CD8-positive, alpha-beta memory T cell (primary cell): Measurements from ENCODE around the gene CACNG4. TPM values are rescaled to one million over a fixed set of nuclear protein-coding genes. Genes with fewer than 3 reads are reported as not detected.
A peak's percentile ranks its signal among the peaks of the same experiment; 100 is the strongest.
"Not testable (repeated sequence)": the region's sequence is repeated elsewhere in the genome, so short reads cannot be mapped to it uniquely, and the experiment has no call there.

Source experiments
- CTCF ChIA-PET: fragments of 350-600 bp; sonication (Branson Sonifier 250); formaldehyde crosslinking; loops from one replicate; lab custom pipeline; 2021; ENCODE audit warnings: antibody characterized with exemption; lab: Charles Lee
- POLR2A ChIA-PET: fragments of 350-600 bp; sonication (Branson Sonifier 250); formaldehyde crosslinking; loops from one replicate; lab custom pipeline; 2021; ENCODE audit warnings: antibody characterized with exemption; lab: Charles Lee
- DNase-seq, 5 donors: peaks; one replicate each; pipeline versions ENCODE4 v3.0.0 to v3.0.0-alpha.2; 2020 to 2022; ENCODE audit warnings: mixed read lengths in 1 of 5
- H3K27ac ChIP-seq: one replicate; pipeline ENCODE4 v1.7.0; 2013; ENCODE audit warnings: low read depth, mild to moderate bottlenecking, low read length, moderate library complexity
- H3K27me3 ChIP-seq: 2 replicates; pipeline ENCODE4 v1.7.0; 2013; ENCODE audit warnings: low read length, mild to moderate bottlenecking; ENCODE audit not compliant: insufficient read depth, poor library complexity, severe bottlenecking
- H3K36me3 ChIP-seq: 2 replicates; pipeline ENCODE4 v1.7.0; 2013; ENCODE audit warnings: mild to moderate bottlenecking, low read length, moderate library complexity; ENCODE audit not compliant: insufficient read depth
- H3K4me1 ChIP-seq: 2 replicates; pipeline ENCODE4 v1.7.0; 2013; ENCODE audit warnings: mild to moderate bottlenecking, low read length, moderate library complexity; ENCODE audit not compliant: insufficient read depth
- H3K4me3 ChIP-seq: 2 replicates; pipeline ENCODE4 v1.7.0; 2013; ENCODE audit warnings: mild to moderate bottlenecking, low read length
- H3K9me3 ChIP-seq: 2 replicates; pipeline ENCODE4 v1.7.0; 2013; ENCODE audit warnings: mild to moderate bottlenecking, low read length
- H3K27ac Mint-ChIP-seq, 8 donors: one replicate each; pipeline ENCODE4 v1.8.0; 2020 to 2021; ENCODE audit warnings: mixed read lengths in 8 of 8, mild to moderate bottlenecking in 6 of 8, inconsistent platforms in 3 of 8, moderate library complexity in 3 of 8
- H3K27me3 Mint-ChIP-seq, 2 donors: one replicate each; pipeline ENCODE4 v1.8.0; 2020 to 2021; ENCODE audit warnings: mixed read lengths in 2 of 2, mild to moderate bottlenecking in 1 of 2, moderate library complexity in 1 of 2
- H3K36me3 Mint-ChIP-seq, 3 donors: one replicate each; pipeline ENCODE4 v1.8.0; 2020 to 2021; ENCODE audit warnings: mixed read lengths in 3 of 3, inconsistent platforms in 1 of 3, mild to moderate bottlenecking in 1 of 3
- H3K4me1 Mint-ChIP-seq, 3 donors: one replicate each; pipeline ENCODE4 v1.8.0; 2020 to 2021; ENCODE audit warnings: mixed read lengths in 3 of 3, inconsistent platforms in 1 of 3, mild to moderate bottlenecking in 1 of 3
- H3K4me3 Mint-ChIP-seq, 7 donors: one replicate each; pipeline ENCODE4 v1.8.0; 2020 to 2021; ENCODE audit warnings: mixed read lengths in 7 of 7, mild to moderate bottlenecking in 6 of 7, moderate library complexity in 4 of 7, inconsistent platforms in 2 of 7
- H3K9me3 Mint-ChIP-seq, 5 donors: one replicate each; pipeline ENCODE4 v1.8.0; 2020 to 2022; ENCODE audit warnings: mixed read lengths in 5 of 5, mild to moderate bottlenecking in 3 of 5, moderate library complexity in 2 of 5, inconsistent platforms in 1 of 5
- polyA plus RNA-seq: library from polyadenylated mRNA; unstranded; fragments of 300-500 nt; fragmentation: Illumina TruSeq; gene quantifications from one replicate; pipeline ENCODE4 v1.2.3, GENCODE V29; 2021
- total RNA-seq, 2 experiments: library from RNA; stranded (reverse); gene quantifications; one replicate each; pipeline ENCODE4 v1.2.3, GENCODE V29; 2021

Gene CACNG4
- total and polyA plus RNA-seq, 3 experiments from 2014 or later, result not detected

DNA sequence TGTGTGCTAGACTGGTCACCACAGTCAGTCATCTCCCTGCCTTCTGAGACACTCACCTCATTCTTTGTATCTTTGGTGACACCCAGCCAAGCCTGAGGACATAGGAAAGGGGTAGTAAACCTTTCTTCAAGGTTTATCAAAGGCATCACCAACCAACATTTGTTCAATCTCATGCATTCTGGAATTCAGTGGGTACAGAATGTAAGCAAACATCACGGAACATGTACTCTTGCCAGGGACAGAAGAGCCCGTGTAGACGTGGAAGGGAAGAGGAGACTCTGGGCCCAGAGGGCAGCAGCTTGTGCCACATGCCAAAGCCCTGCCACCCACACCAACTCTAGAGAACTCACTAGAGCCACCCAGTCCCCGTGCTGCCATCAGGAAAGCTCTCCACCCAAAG lies 4.4 kb downstream of the CACNG4 start:
- Mint-ChIP-seq H3K4me1 (peaks cover 7 to 18% (median 7%) of the 10 kb centered on the region in 3 donors), H3K27ac (no peak overlapping the region), H3K27me3 (peaks cover 47 to 63% of the 10 kb centered on the region in 2 donors), H3K9me3 (peaks cover 0 to 2% (median 0%) of the 10 kb centered on the region in 5 donors), H3K4me3 (no peak overlapping the region), H3K36me3 (no peaks in the 10 kb centered on the region)
- Histone ChIP-seq H3K9me3 (no peaks in the 10 kb centered on the region), H3K27me3 (peaks cover 16% of the 10 kb centered on the region), H3K36me3 (no peaks in the 10 kb centered on the region), H3K4me1 (no peaks in the 10 kb centered on the region), H3K27ac (no peak overlapping the region), H3K4me3 (no peak overlapping the region)
- POLR2A ChIA-PET, result no interaction called here
- no peak for DNase-seq
- CTCF ChIA-PET, result no interaction called here

DNA sequence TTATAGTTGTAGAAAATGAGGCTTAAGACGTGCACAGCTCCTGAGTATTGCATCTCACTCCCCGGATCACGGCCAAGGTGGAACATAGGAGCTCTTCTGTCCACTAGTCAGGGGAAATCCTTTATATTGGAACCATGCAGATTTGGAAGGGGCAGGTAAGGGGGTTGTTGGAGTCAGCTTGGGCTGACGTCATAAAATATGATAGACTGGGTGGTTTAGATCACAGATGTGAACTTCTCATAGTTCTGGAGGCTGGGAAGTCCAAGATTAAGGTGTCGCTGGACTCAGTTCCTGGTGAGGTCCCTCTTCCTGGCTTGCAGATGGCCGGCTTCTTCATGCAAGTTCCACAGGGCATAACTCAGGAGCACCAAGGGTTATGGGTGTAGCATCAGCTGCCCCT lies 5.6 kb downstream of the CACNG4 start:
- Histone ChIP-seq H3K27me3 (peaks cover 16% of the 10 kb centered on the region), H3K9me3 (no peaks in the 10 kb centered on the region), H3K4me3 (no peak overlapping the region), H3K27ac (no peak overlapping the region), H3K36me3 (no peaks in the 10 kb centered on the region), H3K4me1 (no peaks in the 10 kb centered on the region)
- DNase-seq, result no peak
- Mint-ChIP-seq H3K27me3 (peaks cover 48 to 66% of the 10 kb centered on the region in 2 donors), H3K4me1 (peaks cover 7 to 14% (median 7%) of the 10 kb centered on the region in 3 donors), H3K4me3 (no peak overlapping the region), H3K9me3 (peaks cover 0 to 2% (median 0%) of the 10 kb centered on the region in 5 donors), H3K36me3 (no peaks in the 10 kb centered on the region), H3K27ac (no peak overlapping the region)
- ChIA-PET CTCF (no interaction called here), POLR2A (no interaction called here)

DNA sequence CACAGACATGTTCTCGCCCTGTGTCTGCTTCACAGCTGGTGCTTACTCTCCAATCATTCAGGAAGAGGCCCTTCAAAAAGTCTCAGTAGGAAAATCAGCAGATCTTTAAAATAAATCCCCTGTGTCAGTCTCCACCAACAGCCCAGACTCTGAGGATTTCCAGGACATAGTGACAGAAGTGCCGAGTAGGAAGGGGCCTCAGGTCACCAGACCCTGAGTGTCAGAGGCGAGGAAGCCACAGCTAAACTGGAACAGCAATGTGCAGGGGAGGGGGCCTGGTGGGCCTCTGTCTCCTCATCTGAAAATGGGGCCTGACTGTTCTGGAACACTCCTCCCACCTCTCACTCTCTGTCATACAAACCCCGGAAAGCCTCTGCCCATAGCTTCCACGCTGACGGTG lies 6.3 kb downstream of the CACNG4 start:
- no peak for DNase-seq
- H3K4me1 ChIP-seq, result no peaks in the 10 kb centered on the region
- CTCF ChIA-PET, result no interaction called here
- H3K36me3 ChIP-seq, result no peaks in the 10 kb centered on the region
- H3K36me3 Mint-ChIP-seq, result no peaks in the 10 kb centered on the region
- POLR2A ChIA-PET, result no interaction called here
- H3K4me3 Mint-ChIP-seq, result peak overlapping the region in 1 of 7 donors; percentile 40
- H3K9me3 Mint-ChIP-seq, result peaks cover 0 to 2% (median 0%) of the 10 kb centered on the region in 5 donors
- peaks cover 51 to 72% of the 10 kb centered on the region in 2 donors for H3K27me3 Mint-ChIP-seq
- no peak overlapping the region for H3K4me3 ChIP-seq
- H3K27me3 ChIP-seq, result peaks cover 14% of the 10 kb centered on the region
- H3K4me1 Mint-ChIP-seq, result peaks cover 7 to 10% (median 7%) of the 10 kb centered on the region in 3 donors
- no peaks in the 10 kb centered on the region for H3K9me3 ChIP-seq
- H3K27ac Mint-ChIP-seq, result no peak overlapping the region
- no peak overlapping the region for H3K27ac ChIP-seq

GRCh38 chr17:66971264-66971663 lies 6.8 kb downstream of the CACNG4 start:
- peaks cover 50 to 72% of the 10 kb centered on the region in 2 donors for H3K27me3 Mint-ChIP-seq
- Histone ChIP-seq H3K4me1 (no peaks in the 10 kb centered on the region), H3K27me3 (peaks cover 10% of the 10 kb centered on the region), H3K27ac (no peak overlapping the region), H3K4me3 (no peak overlapping the region), H3K9me3 (no peaks in the 10 kb centered on the region), H3K36me3 (no peaks in the 10 kb centered on the region)
- peaks cover 6 to 7% (median 7%) of the 10 kb centered on the region in 3 donors for H3K4me1 Mint-ChIP-seq
- H3K4me3 Mint-ChIP-seq, result no peak overlapping the region
- no peaks in the 10 kb centered on the region for H3K36me3 Mint-ChIP-seq
- H3K27ac Mint-ChIP-seq, result no peak overlapping the region
- ChIA-PET CTCF (no interaction called here), POLR2A (no interaction called here)
- no peak for DNase-seq
- peaks cover 0 to 2% (median 0%) of the 10 kb centered on the region in 5 donors for H3K9me3 Mint-ChIP-seq

DNA sequence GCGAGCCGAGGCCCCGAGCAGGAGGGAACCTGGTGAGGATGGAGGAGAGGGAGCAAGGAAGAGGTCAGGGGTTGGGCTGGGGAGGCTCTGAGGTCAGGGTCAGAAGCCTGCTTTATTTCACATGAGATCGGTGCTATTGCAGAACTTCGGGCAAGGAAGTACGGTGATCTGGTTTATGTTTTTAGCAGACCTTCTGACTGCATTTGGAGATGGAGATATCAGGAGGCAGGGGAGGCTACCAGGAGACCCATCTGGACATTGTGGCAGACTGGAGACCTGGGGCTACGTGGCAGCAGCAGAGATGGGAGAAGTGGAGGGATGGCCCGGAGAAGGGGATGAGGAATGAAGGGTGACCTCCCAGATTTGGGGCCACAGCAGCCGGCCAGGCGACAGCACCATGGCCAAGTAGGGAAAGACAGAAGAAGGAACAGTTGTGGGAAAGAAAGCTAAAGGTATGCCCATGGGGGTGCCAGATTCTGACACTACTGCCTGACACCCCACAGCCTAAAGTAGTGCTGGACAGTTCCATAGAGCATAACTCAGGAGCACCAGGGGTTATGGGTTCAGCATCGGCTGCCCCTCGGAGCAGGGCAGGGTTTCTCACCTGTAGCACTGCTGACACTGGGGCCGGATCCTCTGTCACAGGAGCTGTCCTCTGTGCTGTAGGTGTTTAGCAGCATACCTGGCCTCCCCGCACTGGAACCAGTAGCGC lies 7.4 kb downstream of the CACNG4 start:
- ChIA-PET CTCF (no interaction called here), POLR2A (no interaction called here)
- no peak overlapping the region for H3K4me3 ChIP-seq
- H3K27ac Mint-ChIP-seq, result no peak overlapping the region
- no peak overlapping the region for H3K27ac ChIP-seq
- H3K36me3 Mint-ChIP-seq, result no peaks in the 10 kb centered on the region
- H3K27me3 ChIP-seq, result peaks cover 3% of the 10 kb centered on the region
- no peaks in the 10 kb centered on the region for H3K36me3 ChIP-seq
- H3K9me3 Mint-ChIP-seq, result peaks cover 0 to 2% (median 0%) of the 10 kb centered on the region in 5 donors
- no peaks in the 10 kb centered on the region for H3K4me1 ChIP-seq
- H3K4me1 Mint-ChIP-seq, result peaks cover under 1 to 1% (median under 1%) of the 10 kb centered on the region in 3 donors
- no peaks in the 10 kb centered on the region for H3K9me3 ChIP-seq
- H3K4me3 Mint-ChIP-seq, result no peak overlapping the region
- peaks cover 45 to 70% of the 10 kb centered on the region in 2 donors for H3K27me3 Mint-ChIP-seq
- no peak for DNase-seq

DNA sequence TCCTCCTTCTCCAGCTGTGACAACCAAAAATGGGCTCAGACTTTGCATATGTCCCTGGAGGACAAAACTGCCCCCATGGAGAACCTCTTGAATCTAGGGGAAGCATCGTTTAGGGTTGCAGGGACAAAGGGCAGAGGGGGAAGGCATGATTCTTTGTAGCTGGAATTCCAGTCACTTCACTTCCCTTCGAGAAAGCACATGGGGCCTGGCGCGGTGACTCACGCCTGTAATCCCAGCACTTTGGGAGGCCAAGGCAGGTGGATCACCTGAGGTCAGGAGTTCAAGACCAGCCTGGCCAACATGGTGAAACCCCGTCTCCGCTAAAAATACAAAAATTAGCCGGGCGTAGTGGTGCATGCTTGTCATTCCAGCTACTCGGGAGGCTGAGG lies 7.9 kb downstream of the CACNG4 start:
- DNase-seq, H3K36me3 Mint-ChIP-seq, H3K4me3 Mint-ChIP-seq, H3K4me3 ChIP-seq, H3K27me3 ChIP-seq, H3K27ac ChIP-seq, H3K4me1 ChIP-seq, H3K4me1 Mint-ChIP-seq, POLR2A ChIA-PET, H3K9me3 Mint-ChIP-seq, H3K27ac Mint-ChIP-seq, CTCF ChIA-PET, H3K9me3 ChIP-seq, H3K36me3 ChIP-seq: not testable (repeated sequence)
- peaks cover 44 to 70% of the 10 kb centered on the region in 2 donors for H3K27me3 Mint-ChIP-seq

- no peak overlapping the region for H3K4me3 ChIP-seq
- no peak overlapping the region for H3K27ac Mint-ChIP-seq
- H3K27me3 ChIP-seq, result no peaks in the 10 kb centered on the region
These were observed 10.7 kb downstream of the CACNG4 start for GRCh38 chr17:66975188-66975587.

DNA sequence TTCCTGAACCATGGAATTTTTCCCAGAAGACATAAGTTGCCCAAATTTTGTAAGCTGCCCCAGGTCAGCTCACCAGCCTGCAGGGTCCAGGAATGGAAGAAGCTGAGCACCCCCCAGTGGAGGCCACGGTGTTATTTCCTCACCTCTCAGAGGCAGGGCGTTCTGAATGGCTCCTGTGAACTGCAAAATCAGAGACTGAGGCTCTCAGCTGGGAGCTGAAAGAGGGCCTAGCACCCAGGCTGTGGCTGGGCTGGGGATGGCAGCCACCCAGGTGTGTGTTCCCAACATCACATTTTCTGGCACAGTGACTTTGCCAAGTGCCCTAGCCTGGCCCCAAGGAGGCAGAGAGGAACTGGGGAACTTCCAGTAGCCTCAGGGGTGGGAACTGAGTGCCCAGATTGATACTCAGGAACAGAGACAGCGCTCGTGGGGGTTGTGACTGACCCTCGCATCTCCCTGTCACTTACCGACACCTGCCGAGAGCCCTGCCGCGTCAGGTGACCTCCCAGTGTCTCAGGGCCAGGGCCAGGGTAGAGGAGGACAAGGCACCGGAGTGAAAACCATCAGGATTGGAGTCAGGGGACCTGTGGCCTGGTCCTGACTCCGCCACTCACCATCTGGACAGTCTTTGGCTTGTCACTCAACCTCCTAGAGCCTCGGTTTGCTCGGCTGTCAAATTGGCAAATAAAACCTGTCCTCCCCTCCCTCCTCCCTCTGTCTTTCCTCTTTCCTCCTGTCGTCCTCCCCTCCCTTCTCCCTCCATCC lies 11.3 kb downstream of the CACNG4 start:
- Mint-ChIP-seq H3K27me3 (peaks cover 32 to 64% of the 10 kb centered on the region in 2 donors), H3K9me3 (no peaks in the 10 kb centered on the region), H3K36me3 (no peaks in the 10 kb centered on the region), H3K4me3 (no peak overlapping the region), H3K27ac (no peak overlapping the region), H3K4me1 (no peaks in the 10 kb centered on the region)
- Histone ChIP-seq H3K27ac (no peak overlapping the region), H3K4me3 (no peak overlapping the region), H3K4me1 (no peaks in the 10 kb centered on the region), H3K9me3 (no peaks in the 10 kb centered on the region), H3K27me3 (no peaks in the 10 kb centered on the region), H3K36me3 (no peaks in the 10 kb centered on the region)
- ChIA-PET CTCF (no interaction called here), POLR2A (no interaction called here)
- DNase-seq, result no peak

More at GRCh38 chr17:66975188-66975587, 10.7 kb downstream of the CACNG4 start:
- Mint-ChIP-seq H3K4me3 (no peak overlapping the region), H3K36me3 (no peaks in the 10 kb centered on the region), H3K9me3 (no peaks in the 10 kb centered on the region), H3K4me1 (no peaks in the 10 kb centered on the region), H3K27me3 (peaks cover 37 to 68% of the 10 kb centered on the region in 2 donors)
- Histone ChIP-seq H3K9me3 (no peaks in the 10 kb centered on the region), H3K4me1 (no peaks in the 10 kb centered on the region), H3K27ac (no peak overlapping the region), H3K36me3 (no peaks in the 10 kb centered on the region)
- POLR2A ChIA-PET, result no interaction called here
- CTCF ChIA-PET, result no interaction called here
- DNase-seq, result no peak
